Activated T-helper 2 cell treated with anti-CD3 and anti-CD28 coated beads, Interferon-gamma antibody, Interleukin-2, Interleukin-4, amounts not matched to agents 10 μg/mL and 5 μg/mL and 100 μg/mL, durations not matched to agents 14 hours and 24 hours and 36 hours (primary cell): ENCODE results near the gene SMIM3. TPM values are rescaled to one million over a fixed set of nuclear protein-coding genes. Genes with fewer than 3 reads are reported as not detected.
A peak's percentile ranks its signal among the peaks of the same experiment; 100 is the strongest.
"Not testable (repeated sequence)": the region's sequence is repeated elsewhere in the genome, so short reads cannot be mapped to it uniquely, and the experiment has no call there.

Source experiments
- DNase-seq: peaks from one replicate; pipeline ENCODE4 v3.0.0; 2021; ENCODE audit warnings: low spot score
- H3K27ac Mint-ChIP-seq: one replicate; pipeline ENCODE4 v1.8.0; 2021; ENCODE audit warnings: mixed read lengths
- H3K27me3 Mint-ChIP-seq: one replicate; pipeline ENCODE4 v1.8.0; 2021; ENCODE audit warnings: low read depth, mixed read lengths
- H3K36me3 Mint-ChIP-seq: one replicate; pipeline ENCODE4 v1.8.0; 2021; ENCODE audit warnings: low read depth, mixed read lengths
- H3K4me1 Mint-ChIP-seq: one replicate; pipeline ENCODE4 v1.8.0; 2021; ENCODE audit warnings: low read depth, mixed read lengths
- H3K4me3 Mint-ChIP-seq: one replicate; pipeline ENCODE4 v1.8.0; 2021; ENCODE audit warnings: low read depth, mild to moderate bottlenecking, moderate library complexity, mixed read lengths
- H3K9me3 Mint-ChIP-seq: one replicate; pipeline ENCODE4 v1.8.0; 2021; ENCODE audit warnings: mixed read lengths
- intact Hi-C: fragments of 100-400 bp; cut with micrococcal nuclease; formaldehyde crosslinking; loops from one replicate; pipeline ENCODE4 v1.15.1; 2023
- total RNA-seq: library from RNA; stranded (reverse); gene quantifications from 2 replicates; pipeline ENCODE4 v1.2.3, GENCODE V29; 2022

The SMIM3 gene
- 24.5 and 25.7 TPM in 2 replicates for total RNA-seq

GRCh38 chr5:150778517-150779396 is at the start of gene SMIM3:
TSS of gene SMIM3 (plus strand) at chr5:150778757. CDS start at chr5:150795441, 16,684 bp downstream.
- Mint-ChIP-seq H3K36me3 (peaks cover 21% of the 10 kb centered on the region), H3K27ac (peak within 1 kb of the TSS; percentile 95), H3K4me3 (peak within 1 kb of the TSS; percentile 100), H3K4me1 (peaks cover 64% of the 10 kb centered on the region), H3K27me3 (no peaks in the 10 kb centered on the region), H3K9me3 (no peaks in the 10 kb centered on the region)
- DNase-seq = peak; percentile 58
- intact Hi-C loops = loop anchor here (2.0 kb wide), 2 partner anchors 20 to 36 kb away; partner anchors contain the start of gene DCTN4

- DNase-seq = no peak
- H3K9me3 Mint-ChIP-seq = no peaks in the 10 kb centered on the region
- H3K27me3 Mint-ChIP-seq = no peaks in the 10 kb centered on the region
- no peak overlapping the region for H3K4me3 Mint-ChIP-seq
- peaks cover 8% of the 10 kb centered on the region for H3K4me1 Mint-ChIP-seq
- H3K36me3 Mint-ChIP-seq = peaks cover 65% of the 10 kb centered on the region
- intact Hi-C loops = no loop called here
- H3K27ac Mint-ChIP-seq = no peak overlapping the region
Measured at GRCh38 chr5:150729859-150730258, 48.7 kb upstream of the SMIM3 start.

- Mint-ChIP-seq H3K36me3 (peaks cover 75% of the 10 kb centered on the region), H3K4me3 (no peak overlapping the region), H3K4me1 (peaks cover 20% of the 10 kb centered on the region), H3K27ac (peak overlapping the region; percentile 38), H3K9me3 (peaks cover 7% of the 10 kb centered on the region), H3K27me3 (no peaks in the 10 kb centered on the region)
- intact Hi-C loops = no loop called here
- no peak for DNase-seq
Measured at GRCh38 chr5:150731669-150732242, 46.8 kb upstream of the SMIM3 start.

GRCh38 chr5:150734579-150735384 is 43.8 kb upstream of the SMIM3 start:
- no peaks in the 10 kb centered on the region for H3K27me3 Mint-ChIP-seq
- intact Hi-C loops = no loop called here
- no peak for DNase-seq
- H3K4me1 Mint-ChIP-seq = peaks cover 49% of the 10 kb centered on the region
- peaks cover 10% of the 10 kb centered on the region for H3K9me3 Mint-ChIP-seq
- H3K36me3 Mint-ChIP-seq = peaks cover 82% of the 10 kb centered on the region
- H3K27ac Mint-ChIP-seq = peak overlapping the region; percentile 39
- H3K4me3 Mint-ChIP-seq = no peak overlapping the region

- DNase-seq = no peak
- peak overlapping the region; percentile 54 for H3K27ac Mint-ChIP-seq
- H3K9me3 Mint-ChIP-seq = peaks cover 10% of the 10 kb centered on the region
- H3K27me3 Mint-ChIP-seq = no peaks in the 10 kb centered on the region
- no peak overlapping the region for H3K4me3 Mint-ChIP-seq
- H3K4me1 Mint-ChIP-seq = peaks cover 73% of the 10 kb centered on the region
- peaks cover 81% of the 10 kb centered on the region for H3K36me3 Mint-ChIP-seq
- intact Hi-C loops = no loop called here
Measured at GRCh38 chr5:150738862-150739261, 39.7 kb upstream of the SMIM3 start.

GRCh38 chr5:150740992-150741391 is 37.6 kb upstream of the SMIM3 start:
- peaks cover 70% of the 10 kb centered on the region for H3K4me1 Mint-ChIP-seq

GRCh38 chr5:150742455-150743141 is 36.0 kb upstream of the SMIM3 start:
- Mint-ChIP-seq H3K27ac (peak overlapping the region; percentile 85), H3K36me3 (peaks cover 66% of the 10 kb centered on the region), H3K4me1 (peaks cover 57% of the 10 kb centered on the region), H3K4me3 (peak overlapping the region; percentile 45)
- DNase-seq, H3K9me3 Mint-ChIP-seq, H3K27me3 Mint-ChIP-seq: not testable (repeated sequence)
- intact Hi-C loops = loop anchor here (2.0 kb wide), 3 partner anchors 16 to 48 kb away; partner anchors contain the start of genes DCTN4 and SMIM3

More at GRCh38 chr5:150740992-150741391, 37.6 kb upstream of the SMIM3 start:
- H3K36me3 Mint-ChIP-seq = peaks cover 75% of the 10 kb centered on the region
- intact Hi-C loops = no loop called here
- no peak overlapping the region for H3K27ac Mint-ChIP-seq
- no peaks in the 10 kb centered on the region for H3K27me3 Mint-ChIP-seq
- no peak overlapping the region for H3K4me3 Mint-ChIP-seq
- no peak for DNase-seq
- H3K9me3 Mint-ChIP-seq = peaks cover 9% of the 10 kb centered on the region

GRCh38 chr5:150743142-150743488 is 35.4 kb upstream of the SMIM3 start:
- not testable (repeated sequence) for H3K27ac Mint-ChIP-seq, H3K9me3 Mint-ChIP-seq, H3K27me3 Mint-ChIP-seq, H3K4me3 Mint-ChIP-seq, DNase-seq
- intact Hi-C loops = loop anchor here (2.0 kb wide), 3 partner anchors 16 to 48 kb away; partner anchors contain the start of genes DCTN4 and SMIM3
- H3K36me3 Mint-ChIP-seq = peaks cover 66% of the 10 kb centered on the region
- H3K4me1 Mint-ChIP-seq = peaks cover 53% of the 10 kb centered on the region

GRCh38 chr5:150750469-150750868 is 28.1 kb upstream of the SMIM3 start:
- Mint-ChIP-seq H3K36me3 (peaks cover 69% of the 10 kb centered on the region), H3K27ac (peak overlapping the region; percentile 64), H3K4me1 (peaks cover 27% of the 10 kb centered on the region), H3K27me3 (no peaks in the 10 kb centered on the region), H3K4me3 (no peak overlapping the region), H3K9me3 (no peaks in the 10 kb centered on the region)
- DNase-seq = no peak
- intact Hi-C loops = no loop called here

- Mint-ChIP-seq H3K9me3 (no peaks in the 10 kb centered on the region), H3K4me3 (no peak overlapping the region), H3K4me1 (peaks cover 28% of the 10 kb centered on the region), H3K36me3 (peaks cover 71% of the 10 kb centered on the region), H3K27ac (no peak overlapping the region), H3K27me3 (no peaks in the 10 kb centered on the region)
- no peak for DNase-seq
- intact Hi-C loops = no loop called here
Measured at GRCh38 chr5:150751096-150751891, 27.3 kb upstream of the SMIM3 start.

GRCh38 chr5:150753463-150753862 is 25.1 kb upstream of the SMIM3 start:
- H3K9me3 Mint-ChIP-seq = no peaks in the 10 kb centered on the region
- H3K27ac Mint-ChIP-seq = no peak overlapping the region
- DNase-seq = no peak
- peaks cover 72% of the 10 kb centered on the region for H3K36me3 Mint-ChIP-seq
- intact Hi-C loops = no loop called here
- H3K27me3 Mint-ChIP-seq = no peaks in the 10 kb centered on the region
- H3K4me3 Mint-ChIP-seq = no peak overlapping the region
- peaks cover 33% of the 10 kb centered on the region for H3K4me1 Mint-ChIP-seq
